Loucy (cell line): ENCODE results near the gene TNNC1.

Experiments
- CTCF ChIP-seq: fragments of 200-600 bp; sonication (generic); conservative IDR thresholded peaks from 2 replicates; pipeline ENCODE4 v1.5.1; 2014; ENCODE audit warnings: mild to moderate bottlenecking, antibody characterized with exemption, low read length
- EZH2phosphoT487 ChIP-seq: fragments of 200-600 bp; IDR thresholded peaks from 2 replicates; pipeline ENCODE4 v1.6.1; 2018; ENCODE audit warnings: antibody characterized with exemption, mild to moderate bottlenecking, moderate library complexity, borderline replicate concordance

DNA sequence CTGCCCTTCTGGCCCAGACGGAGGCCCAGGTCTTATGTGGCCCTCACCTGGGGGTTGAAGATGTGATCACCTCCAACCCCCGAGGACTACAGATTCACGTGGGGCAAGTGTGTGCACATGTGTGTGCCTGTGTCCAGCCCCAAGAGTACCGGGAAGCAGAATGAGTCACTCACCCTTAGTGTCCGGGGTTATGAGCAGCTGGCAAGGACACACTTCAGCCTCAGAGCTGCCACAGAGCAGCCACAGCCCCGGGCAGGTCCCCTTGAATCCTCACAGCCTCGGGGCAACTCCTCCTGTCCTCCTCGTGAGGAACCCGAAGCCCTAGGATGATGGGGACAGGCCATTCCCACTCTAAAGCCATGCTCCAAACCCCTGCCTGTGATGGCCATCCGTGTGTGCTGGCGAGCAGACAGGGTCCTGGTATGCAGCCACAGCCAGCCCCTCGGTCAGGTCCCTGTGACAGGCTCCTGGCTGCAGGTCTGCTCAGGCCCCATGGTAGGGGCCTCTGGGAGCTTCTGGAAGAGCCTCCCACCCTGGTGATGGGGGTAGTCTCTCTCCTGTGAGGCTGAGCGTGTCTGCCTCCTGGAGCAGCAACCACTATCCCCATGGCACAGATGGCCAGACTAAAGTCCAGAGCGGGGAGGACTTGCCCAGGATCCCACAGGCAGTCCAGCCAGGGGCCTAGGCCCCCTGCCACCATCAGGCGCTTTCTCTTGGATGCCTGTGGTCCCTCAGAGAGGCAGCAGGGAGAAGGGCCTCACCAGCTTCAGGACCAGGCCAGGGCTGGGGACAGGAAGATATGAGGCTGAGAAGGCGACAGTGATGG, 42.1 kb upstream of the TNNC1 start:
- TF ChIP-seq CTCF (no peak), EZH2phosphoT487 (no peak)
